PFSK-1 (cell line): Measurements from ENCODE around the gene GART.
A peak's percentile ranks its signal among the peaks of the same experiment; 100 is the strongest.

Experiments
- FOXP2 ChIP-seq: optimal IDR thresholded peaks from 2 replicates; pipeline ENCODE3; 2011; ENCODE audit warnings: borderline replicate concordance, control low read depth, inconsistent platforms; ENCODE audit not compliant: insufficient read depth; ENCODE audit errors: extremely low read length, extremely low read depth
- POLR2AphosphoS5 ChIP-seq: IDR thresholded peaks from 2 replicates; pipeline ENCODE4 v1.6.1; 2012; ENCODE audit warnings: low read depth, mild to moderate bottlenecking, control low read depth, low read length, moderate library complexity
- REST ChIP-seq, 2 experiments: IDR thresholded peaks; 2 replicates each; pipeline versions ENCODE4 v1.6.1 to v1.8.0; 2011 to 2012; ENCODE audit warnings: low read depth in 2 of 2, low read length in 2 of 2, control low read depth in 1 of 2, inconsistent platforms in 1 of 2, mild to moderate bottlenecking in 1 of 2, moderate library complexity in 1 of 2; ENCODE audit not compliant: insufficient read depth in 1 of 2
- SIN3A ChIP-seq: IDR thresholded peaks from 2 replicates; pipeline ENCODE4 v1.6.1; 2012; ENCODE audit warnings: mild to moderate bottlenecking, low read length, moderate library complexity, borderline replicate concordance; ENCODE audit not compliant: insufficient read depth
- TAF1 ChIP-seq: IDR thresholded peaks from 2 replicates; pipeline ENCODE4 v1.6.1; 2012; ENCODE audit warnings: low read length, control low read depth, borderline replicate concordance; ENCODE audit not compliant: insufficient read depth

GART gene

DNA sequence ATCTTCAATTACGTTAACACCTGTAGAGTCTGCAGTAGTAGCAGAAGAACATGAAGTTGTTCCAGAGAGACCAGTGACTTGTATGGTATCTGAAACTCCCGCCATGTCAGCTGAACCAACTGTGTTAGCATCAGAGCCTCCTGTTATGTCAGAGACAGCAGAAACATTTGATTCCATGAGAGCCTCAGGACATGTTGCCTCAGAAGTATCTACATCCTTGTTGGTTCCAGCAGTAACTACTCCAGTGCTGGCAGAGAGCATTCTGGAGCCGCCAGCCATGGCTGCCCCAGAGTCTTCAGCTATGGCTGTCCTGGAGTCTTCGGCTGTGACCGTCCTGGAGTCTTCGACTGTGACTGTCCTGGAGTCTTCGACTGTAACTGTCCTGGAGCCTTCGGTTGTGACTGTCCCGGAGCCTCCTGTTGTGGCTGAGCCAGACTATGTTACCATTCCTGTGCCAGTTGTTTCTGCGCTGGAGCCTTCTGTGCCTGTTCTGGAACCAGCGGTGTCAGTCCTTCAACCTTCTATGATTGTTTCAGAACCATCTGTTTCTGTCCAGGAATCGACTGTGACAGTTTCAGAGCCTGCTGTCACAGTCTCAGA lies 11.2 kb upstream of the GART start:
- TF ChIP-seq REST (IDR thresholded peaks at IDR 0.05; ENCODE audit: insufficient read depth in 1 of 2, low read depth in 2 of 2, low read length in 2 of 2) (no peak), POLR2AphosphoS5 (no peak), TAF1 (no peak), FOXP2 (no peak), SIN3A (no peak)

GRCh38 chr21:33552093-33552998 lies 10.4 kb upstream of the GART start:
- no peak for TF ChIP-seq FOXP2
- TF ChIP-seq POLR2AphosphoS5: peak; percentile 15; the same call in 1 of the 2 replicates

DNA sequence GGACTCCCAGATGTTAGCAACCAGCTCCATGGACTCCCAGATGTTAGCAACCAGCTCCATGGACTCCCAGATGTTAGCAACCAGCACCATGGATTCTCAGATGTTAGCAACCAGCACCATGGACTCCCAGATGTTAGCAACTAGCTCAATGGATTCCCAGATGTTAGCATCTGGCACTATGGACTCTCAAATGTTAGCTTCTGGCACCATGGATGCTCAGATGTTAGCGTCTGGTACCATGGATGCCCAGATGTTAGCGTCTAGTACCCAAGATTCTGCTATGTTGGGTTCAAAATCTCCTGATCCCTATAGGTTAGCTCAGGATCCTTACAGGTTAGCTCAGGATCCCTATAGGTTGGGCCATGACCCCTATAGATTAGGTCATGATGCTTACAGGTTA lies 9.7 kb upstream of the GART start:
- TF ChIP-seq REST (IDR thresholded peaks at IDR 0.05; ENCODE audit: insufficient read depth in 1 of 2, low read depth in 2 of 2, low read length in 2 of 2) (no peak), TAF1 (no peak), FOXP2 (no peak), POLR2AphosphoS5 (no peak), SIN3A (no peak)

GRCh38 chr21:33550772-33551660 lies 9.1 kb upstream of the GART start:
- TF ChIP-seq REST (IDR thresholded peaks at IDR 0.05; ENCODE audit: insufficient read depth in 1 of 2, low read depth in 2 of 2, low read length in 2 of 2) (no peak), FOXP2 (no peak), POLR2AphosphoS5 (no peak), TAF1 (no peak), SIN3A (no peak)
